Muscle layer of duodenum (tissue), 2 donors: ENCODE results near the gene FRA10AC1.

Experiments used
- H3K27ac ChIP-seq: one replicate; pipeline ENCODE4 v1.7.0; 2013; ENCODE audit warnings: mild to moderate bottlenecking, low read length
- H3K27me3 ChIP-seq: one replicate; pipeline ENCODE4 v1.7.0; 2013; ENCODE audit warnings: low read depth, mild to moderate bottlenecking, control low read depth, low read length
- H3K36me3 ChIP-seq, 2 donors: one replicate each; pipeline ENCODE4 v1.7.0; 2013; ENCODE audit warnings: low read length in 2 of 2, control low read depth in 1 of 2, mild to moderate bottlenecking in 1 of 2; ENCODE audit not compliant: insufficient read depth in 2 of 2, control insufficient read depth in 1 of 2
- H3K4me1 ChIP-seq, 2 donors: one replicate each; pipeline ENCODE4 v1.7.0; 2013; ENCODE audit warnings: low read length in 2 of 2, mild to moderate bottlenecking in 2 of 2, control low read depth in 1 of 2, moderate library complexity in 1 of 2; ENCODE audit not compliant: insufficient read depth in 2 of 2, control insufficient read depth in 1 of 2
- H3K4me3 ChIP-seq, 2 donors: one replicate each; pipeline ENCODE4 v1.7.0; 2013; ENCODE audit warnings: low read length in 2 of 2, low read depth in 1 of 2, mild to moderate bottlenecking in 1 of 2
- H3K9me3 ChIP-seq, 2 donors: one replicate each; pipeline ENCODE4 v1.7.0; 2013; ENCODE audit warnings: low read length in 2 of 2, control low read depth in 1 of 2, mild to moderate bottlenecking in 1 of 2; ENCODE audit not compliant: control insufficient read depth in 1 of 2
- donor health status: healthy.

The FRA10AC1 gene

GRCh38 chr10:93629647-93630305, 72.6 kb downstream of the FRA10AC1 start:
- Histone ChIP-seq H3K4me1 (no peaks in the 10 kb centered on the region), H3K9me3 (no peaks in the 10 kb centered on the region), H3K4me3 (no peak overlapping the region), H3K27ac (no peak overlapping the region), H3K27me3 (no peaks in the 10 kb centered on the region), H3K36me3 (no peaks in the 10 kb centered on the region)

GRCh38 chr10:93628858-93629257, 73.5 kb downstream of the FRA10AC1 start:
- H3K36me3 ChIP-seq = no peaks in the 10 kb centered on the region
- no peak overlapping the region for H3K4me3 ChIP-seq
- H3K4me1 ChIP-seq = no peaks in the 10 kb centered on the region
- no peak overlapping the region for H3K27ac ChIP-seq
- H3K27me3 ChIP-seq = no peaks in the 10 kb centered on the region
- H3K9me3 ChIP-seq = no peaks in the 10 kb centered on the region

DNA sequence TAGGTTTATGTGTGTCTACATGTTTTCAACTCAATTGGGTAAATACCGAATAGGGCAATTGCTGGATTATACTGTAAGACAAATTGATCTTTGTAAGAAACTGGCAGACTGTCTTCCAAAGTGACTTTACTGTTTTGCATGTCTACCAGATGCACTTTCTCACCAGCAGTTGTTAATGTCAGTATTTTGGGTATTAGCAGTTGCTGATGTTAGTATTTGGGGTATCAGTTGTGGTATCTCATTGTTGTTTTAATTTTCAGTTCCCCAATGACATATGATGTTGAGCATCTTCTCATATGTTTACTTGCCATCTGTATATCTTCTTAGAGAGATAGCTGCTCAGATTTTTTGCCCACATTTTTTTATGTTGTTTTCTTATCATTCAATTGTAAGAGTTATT, 79.5 kb downstream of the FRA10AC1 start:
- H3K36me3 ChIP-seq = no peaks in the 10 kb centered on the region
- no peaks in the 10 kb centered on the region for H3K9me3 ChIP-seq
- no peaks in the 10 kb centered on the region for H3K4me1 ChIP-seq
- no peaks in the 10 kb centered on the region for H3K27me3 ChIP-seq
- no peak overlapping the region for H3K27ac ChIP-seq
- H3K4me3 ChIP-seq = no peak overlapping the region

- Histone ChIP-seq H3K4me3 (no peak overlapping the region), H3K9me3 (no peaks in the 10 kb centered on the region), H3K27ac (no peak overlapping the region), H3K36me3 (no peaks in the 10 kb centered on the region), H3K27me3 (no peaks in the 10 kb centered on the region), H3K4me1 (peaks cover 0 to 3% of the 10 kb centered on the region in 2 donors)
Measured at GRCh38 chr10:93620925-93621324, 81.5 kb downstream of the FRA10AC1 start.
